Measurements from ENCODE around the gene DGKH. TPM values are rescaled to one million over a fixed set of nuclear protein-coding genes. Genes with fewer than 3 reads are reported as not detected.

DGKH gene
- total and polyA plus RNA-seq, 8 donors, result 0.61 to 41.5 (median 11.7) TPM

GRCh38 chr13:42233726-42234125 is 185.3 kb downstream of the DGKH start:
- peak in 1 of 2 donors; percentile 28 for DNase-seq
- Histone ChIP-seq H3K36me3 (peaks cover 3 to 12% (median 8%) of the 10 kb centered on the region in 4 donors), H3K9me3 (no peaks in the 10 kb centered on the region), H3K4me3 (no peak overlapping the region), H3K27me3 (no peaks in the 10 kb centered on the region), H3K27ac (no peak overlapping the region), H3K4me1 (peaks cover 0 to 5% (median 0%) of the 10 kb centered on the region in 4 donors)
- intact Hi-C loops (cut with DNase I; ENCODE audit: low total_unique reads), result no loop called here
- WGBS, 5 donors, result 30 to 50% (median 44%) methylated on average over 1 of the region's 1 CpG
- TF ChIP-seq CTCF (IDR thresholded peaks at IDR 0.05), result no peak

GRCh38 chr13:42239161-42239560 is 190.7 kb downstream of the DGKH start:
- no peak for TF ChIP-seq EP300 (IDR thresholded peaks at IDR 0.05)
- no peak for TF ChIP-seq CTCF (IDR thresholded peaks at IDR 0.05)
- no peak for TF ChIP-seq POLR2AphosphoS5 (IDR thresholded peaks at IDR 0.05)
- TF ChIP-seq POLR2A (IDR thresholded peaks at IDR 0.05), result no peak
- intact Hi-C loops (cut with DNase I; ENCODE audit: low total_unique reads), result no loop called here
- Histone ChIP-seq H3K27me3 (no peaks in the 10 kb centered on the region), H3K36me3 (no peaks in the 10 kb centered on the region), H3K4me3 (no peak overlapping the region), H3K9me3 (no peaks in the 10 kb centered on the region), H3K27ac (no peak overlapping the region), H3K4me1 (no peaks in the 10 kb centered on the region)
- peak in 1 of 2 donors; percentile 36 for DNase-seq
- 90 to 100% (median 94%) methylated on average over 1 of the region's 1 CpG for WGBS, 5 donors

- H3K36me3 ChIP-seq, result no peaks in the 10 kb centered on the region
- H3K4me3 ChIP-seq, result no peak overlapping the region
- TF ChIP-seq POLR2A (IDR thresholded peaks at IDR 0.05), result no peak
- no peak for TF ChIP-seq CTCF (IDR thresholded peaks at IDR 0.05)
- no peak for TF ChIP-seq POLR2AphosphoS5 (IDR thresholded peaks at IDR 0.05)
- TF ChIP-seq EP300 (IDR thresholded peaks at IDR 0.05), result no peak
- intact Hi-C loops (cut with DNase I; ENCODE audit: low total_unique reads), result no loop called here
- no peak for DNase-seq
- no peaks in the 10 kb centered on the region for H3K9me3 ChIP-seq
- no peaks in the 10 kb centered on the region for H3K4me1 ChIP-seq
- no peaks in the 10 kb centered on the region for H3K27me3 ChIP-seq
- H3K27ac ChIP-seq, result no peak overlapping the region
Observed at GRCh38 chr13:42239644-42240043, 191.2 kb downstream of the DGKH start.

GRCh38 chr13:42246541-42246940 is 198.1 kb downstream of the DGKH start:
- H3K9me3 ChIP-seq, result no peaks in the 10 kb centered on the region
- no peak overlapping the region for H3K27ac ChIP-seq
- no peak for TF ChIP-seq CTCF (IDR thresholded peaks at IDR 0.05)
- no peak for TF ChIP-seq EP300 (IDR thresholded peaks at IDR 0.05)
- no peak for TF ChIP-seq POLR2A (IDR thresholded peaks at IDR 0.05)
- TF ChIP-seq POLR2AphosphoS5 (IDR thresholded peaks at IDR 0.05), result no peak
- intact Hi-C loops (cut with DNase I; ENCODE audit: low total_unique reads), result no loop called here
- no peak overlapping the region for H3K4me3 ChIP-seq
- 90 to 96% (median 95%) methylated on average over 8 of the region's 8 CpGs for WGBS, 5 donors
- no peak for DNase-seq
- H3K27me3 ChIP-seq, result no peaks in the 10 kb centered on the region
- H3K36me3 ChIP-seq, result no peaks in the 10 kb centered on the region
- no peaks in the 10 kb centered on the region for H3K4me1 ChIP-seq
